Psoas muscle (tissue), 8 donors: Measurements from ENCODE around the gene CLDN4. TPM values are rescaled to one million over a fixed set of nuclear protein-coding genes. Genes with fewer than 3 reads are reported as not detected.

Experiments used
- ATAC-seq, 4 donors: fragments of 200-7000 bp; cut with Tn5 transposase; one replicate each; pipeline ENCODE4 v1.9.1; 2020; ENCODE audit warnings: moderate library complexity in 3 of 4, mild to moderate bottlenecking in 2 of 4
- DNase-seq, 2 donors: peaks; one replicate each; pipeline ENCODE4 v3.0.0-alpha.2; 2020
- H3K27ac ChIP-seq: fragments of 200-600 bp; one replicate; pipeline ENCODE4 v1.8.0; 2022
- H3K27me3 ChIP-seq, 3 donors: fragments of 200-600 bp in 1 of 3; one replicate each; pipeline versions ENCODE4 v1.6.1 to v1.8.0; 2013 to 2022; ENCODE audit warnings: low read length in 2 of 3, mild to moderate bottlenecking in 2 of 3, moderate library complexity in 1 of 3; ENCODE audit not compliant: insufficient read depth in 3 of 3
- H3K36me3 ChIP-seq, 2 donors: fragments of 200-600 bp in 1 of 2; one replicate each; pipeline versions ENCODE4 v1.6.1 to v1.8.0; 2013 to 2022; ENCODE audit warnings: low read depth in 1 of 2, mild to moderate bottlenecking in 1 of 2, moderate library complexity in 1 of 2; ENCODE audit not compliant: insufficient read depth in 1 of 2
- H3K4me1 ChIP-seq: fragments of 200-600 bp; one replicate; pipeline ENCODE4 v1.8.0; 2022
- H3K4me3 ChIP-seq: fragments of 200-600 bp; one replicate; pipeline ENCODE4 v1.8.0; 2022; ENCODE audit warnings: mild to moderate bottlenecking
- H3K9me3 ChIP-seq: fragments of 200-600 bp; one replicate; pipeline ENCODE4 v1.8.0; 2022
- WGBS, 3 donors: extraction: QIAGEN DNeasy Blood & Tissue Kit; methylation state at CpG; one replicate each; pipeline versions ENCODE4 v1.1.6 to v1.1.7; 2013; 5-methylcytosine and 5-hydroxymethylcytosine counted together
- intact Hi-C, 2 donors: fragments of 100-400 bp; cut with DNase I; formaldehyde crosslinking; loops; one replicate each; pipeline versions ENCODE4 v1.11.0 to v1.14.2; 2022
- polyA plus RNA-seq, 3 donors: library from polyadenylated mRNA; stranded (reverse); fragments of 200-250 nt; gene quantifications; one replicate each; pipeline ENCODE4 v1.2.3, GENCODE V29; 2013
- total RNA-seq, 4 donors: library from RNA; stranded (reverse); fragmentation: NEBNext Ultra II Directional in 2 of 4; extraction: Animal tissue kit (Norgen Biotek cat#: 25700) in 2 of 4; gene quantifications; one replicate each; pipeline versions ENCODE4 v1.2.1 to v1.2.4, GENCODE V29; 2021 to 2023
- TF ChIP-seq, protein P1 (sequence below): fragments of 200-600 bp; IDR thresholded peaks from one replicate; pipeline ENCODE4 v1.8.0; 2022; ENCODE audit warnings: antibody characterized with exemption
- donor health status: healthy with polysubstance abuse.
- donor health status: DM: no; HTN: no; CAD: no; lungs with moderate emphysema.
- donor health status: Bipolar disorder and iron deficiency.
- donor health status: healthy.
- donor health status: DM: yes; HTN: yes; CAD: no.
- donor health status: DM: no; HTN: no; CAD: no.
- donor health status: DM: no; HTN: no; CAD: no.
- donor health status: DM: yes; HTN: yes; CAD: no.

CLDN4 gene
- total and polyA plus RNA-seq, 7 donors: 0.10 to 0.16 (median 0.15) TPM; not detected in 3

DNA sequence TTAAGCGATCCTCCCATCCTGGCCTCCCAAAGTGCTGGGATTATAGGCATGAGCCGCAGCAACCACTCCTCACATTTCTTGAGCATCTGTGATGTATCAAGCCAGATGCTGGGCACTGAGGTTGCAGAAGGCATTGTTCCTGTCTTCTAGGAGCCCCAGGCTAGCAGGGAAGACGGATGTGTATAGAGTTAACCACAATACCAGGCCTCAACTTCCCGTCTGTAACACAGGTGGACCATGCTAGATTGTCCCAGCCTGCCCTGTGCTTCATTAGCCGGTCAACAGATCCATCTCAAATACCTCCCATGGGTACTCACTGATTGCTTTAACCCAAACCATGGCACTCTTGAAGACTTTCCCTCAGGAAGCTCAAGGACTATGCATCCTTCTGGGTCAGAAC, 1.8 kb upstream of the CLDN4 start:
- TF ChIP-seq, protein P1, sequence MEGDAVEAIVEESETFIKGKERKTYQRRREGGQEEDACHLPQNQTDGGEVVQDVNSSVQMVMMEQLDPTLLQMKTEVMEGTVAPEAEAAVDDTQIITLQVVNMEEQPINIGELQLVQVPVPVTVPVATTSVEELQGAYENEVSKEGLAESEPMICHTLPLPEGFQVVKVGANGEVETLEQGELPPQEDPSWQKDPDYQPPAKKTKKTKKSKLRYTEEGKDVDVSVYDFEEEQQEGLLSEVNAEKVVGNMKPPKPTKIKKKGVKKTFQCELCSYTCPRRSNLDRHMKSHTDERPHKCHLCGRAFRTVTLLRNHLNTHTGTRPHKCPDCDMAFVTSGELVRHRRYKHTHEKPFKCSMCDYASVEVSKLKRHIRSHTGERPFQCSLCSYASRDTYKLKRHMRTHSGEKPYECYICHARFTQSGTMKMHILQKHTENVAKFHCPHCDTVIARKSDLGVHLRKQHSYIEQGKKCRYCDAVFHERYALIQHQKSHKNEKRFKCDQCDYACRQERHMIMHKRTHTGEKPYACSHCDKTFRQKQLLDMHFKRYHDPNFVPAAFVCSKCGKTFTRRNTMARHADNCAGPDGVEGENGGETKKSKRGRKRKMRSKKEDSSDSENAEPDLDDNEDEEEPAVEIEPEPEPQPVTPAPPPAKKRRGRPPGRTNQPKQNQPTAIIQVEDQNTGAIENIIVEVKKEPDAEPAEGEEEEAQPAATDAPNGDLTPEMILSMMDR: no peak
- H3K27me3 ChIP-seq: peaks cover 0 to 5% (median 2%) of the 10 kb centered on the region in 3 donors
- H3K36me3 ChIP-seq: no peaks in the 10 kb centered on the region
- no peak overlapping the region for H3K27ac ChIP-seq
- no peak overlapping the region for H3K4me3 ChIP-seq
- intact Hi-C loops: loop anchor here in 1 of 2 donors (10.0 kb wide), 1 partner anchor 64 kb away; no protein-coding TSS in a partner anchor
- peaks cover 10% of the 10 kb centered on the region for H3K4me1 ChIP-seq
- ATAC-seq: no peak
- WGBS, 3 donors: 89 to 95% (median 92%) methylated on average over 5 of the region's 5 CpGs
- no peaks in the 10 kb centered on the region for H3K9me3 ChIP-seq
- DNase-seq: no peak

DNA sequence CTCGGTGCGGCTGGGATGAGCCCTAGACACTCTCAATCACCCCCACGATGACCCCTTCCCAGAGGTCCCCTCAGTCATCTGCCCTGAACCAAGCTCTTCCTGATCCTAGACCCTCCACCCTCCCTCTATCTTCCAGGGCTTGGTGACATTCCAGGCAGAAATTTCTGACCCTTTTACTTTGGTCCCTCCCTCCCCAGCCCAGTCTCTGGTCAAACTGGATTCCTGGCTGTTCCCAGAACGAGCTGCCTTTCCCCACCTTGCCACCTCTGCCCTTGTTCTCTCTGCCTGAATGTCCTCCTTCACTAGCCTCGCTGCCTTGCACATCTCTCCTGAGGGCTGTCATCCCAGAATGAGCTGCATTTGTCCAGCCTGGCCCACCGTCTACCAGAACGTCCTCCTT, 1.3 kb upstream of the CLDN4 start:
- peaks cover 0 to 5% (median 2%) of the 10 kb centered on the region in 3 donors for H3K27me3 ChIP-seq
- WGBS, 3 donors: 51 to 59% (median 55%) methylated on average over 7 of the region's 7 CpGs
- DNase-seq: no peak
- ATAC-seq: no peak
- TF ChIP-seq, protein P1: no peak
- H3K4me3 ChIP-seq: no peak overlapping the region
- no peak overlapping the region for H3K27ac ChIP-seq
- intact Hi-C loops: loop anchor here in 1 of 2 donors (10.0 kb wide), 1 partner anchor 65 kb away; no protein-coding TSS in a partner anchor
- peaks cover 10% of the 10 kb centered on the region for H3K4me1 ChIP-seq
- no peaks in the 10 kb centered on the region for H3K36me3 ChIP-seq
- no peaks in the 10 kb centered on the region for H3K9me3 ChIP-seq

DNA sequence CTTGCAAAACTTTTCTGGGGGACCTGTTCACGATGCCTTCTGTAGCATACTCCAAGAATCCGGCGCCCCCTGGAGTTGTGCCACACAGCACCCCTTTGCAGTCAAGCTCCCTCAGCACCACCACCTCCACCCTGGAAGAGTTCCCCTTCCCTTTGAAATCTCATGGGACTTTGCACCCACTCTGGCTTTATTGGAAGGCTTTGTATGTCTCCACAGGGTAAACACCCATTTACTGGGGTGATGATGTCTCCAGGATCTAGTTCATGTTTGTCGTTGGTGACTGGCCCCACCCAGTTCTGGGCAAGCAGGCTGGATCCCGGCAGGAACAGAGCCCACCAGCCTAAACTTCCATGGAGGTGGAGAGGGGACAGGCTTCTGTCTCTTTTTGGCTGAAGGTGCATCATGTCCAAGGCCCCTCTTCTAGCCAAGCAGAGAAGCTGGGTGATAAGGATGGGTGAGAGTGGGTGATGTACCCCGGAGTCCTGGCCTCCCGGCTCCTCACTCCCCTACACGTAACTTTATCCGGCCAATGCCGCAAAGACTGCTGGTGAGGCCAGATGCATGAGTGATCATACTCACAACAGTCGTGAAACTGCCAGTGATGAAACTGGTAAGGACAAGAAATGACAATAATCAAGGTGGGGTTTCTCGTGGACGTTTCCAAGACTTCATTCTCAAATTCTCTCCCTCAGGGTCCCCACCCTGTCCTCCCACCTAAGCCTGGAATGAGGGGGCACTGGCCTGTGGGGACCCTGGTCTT, 695 bp upstream of the CLDN4 start:
- Histone ChIP-seq H3K4me1 (peaks cover 10% of the 10 kb centered on the region), H3K9me3 (no peaks in the 10 kb centered on the region), H3K36me3 (no peaks in the 10 kb centered on the region), H3K27me3 (peaks cover 0 to 5% (median 2%) of the 10 kb centered on the region in 3 donors), H3K4me3 (no peak overlapping the region), H3K27ac (no peak overlapping the region)
- intact Hi-C loops: loop anchor here in 1 of 2 donors (10.0 kb wide), 1 partner anchor 65 kb away; no protein-coding TSS in a partner anchor
- whole genome bisulfite sequencing, 3 donors: 69 to 74% (median 71%) methylated on average over 13 of the region's 13 CpGs
- no peak for DNase-seq
- no peak for ATAC-seq
- TF ChIP-seq, protein P1: no peak

DNA sequence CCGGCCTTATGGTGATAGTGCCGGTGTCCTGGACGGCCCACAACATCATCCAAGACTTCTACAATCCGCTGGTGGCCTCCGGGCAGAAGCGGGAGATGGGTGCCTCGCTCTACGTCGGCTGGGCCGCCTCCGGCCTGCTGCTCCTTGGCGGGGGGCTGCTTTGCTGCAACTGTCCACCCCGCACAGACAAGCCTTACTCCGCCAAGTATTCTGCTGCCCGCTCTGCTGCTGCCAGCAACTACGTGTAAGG, 713 bp downstream of the CLDN4 start:
- Histone ChIP-seq H3K4me1 (peaks cover 10% of the 10 kb centered on the region), H3K36me3 (no peaks in the 10 kb centered on the region), H3K4me3 (no peak overlapping the region), H3K27me3 (peaks cover 0 to 5% (median 2%) of the 10 kb centered on the region in 3 donors), H3K9me3 (no peaks in the 10 kb centered on the region), H3K27ac (no peak overlapping the region)
- DNase-seq (no peak), ATAC-seq (no peak)
- TF ChIP-seq, protein P1: no peak
- WGBS, 3 donors: 78 to 81% (median 81%) methylated on average over 15 to 16 of the region's 16 CpGs
- intact Hi-C loops: no loop called here
